ENCODE measurements around the gene MAP2K2.

- TF ChIP-seq CTCF (IDR thresholded peaks at IDR 0.05; ENCODE audit: poor library complexity, severe bottlenecking), result no peak
- no peak for TF ChIP-seq EP300 (conservative IDR thresholded peaks at IDR 0.05; ENCODE audit: poor library complexity, severe bottlenecking)
- TF ChIP-seq REST (IDR thresholded peaks at IDR 0.05; ENCODE audit: borderline replicate concordance), result no peak
- no peak for TF ChIP-seq EZH2 (IDR thresholded peaks at IDR 0.05; ENCODE audit: borderline replicate concordance, insufficient read depth, low read length, poor library complexity, severe bottlenecking)
- no peak for TF ChIP-seq TAF1 (IDR thresholded peaks at IDR 0.05; ENCODE audit: low read depth)
- no peak for TF ChIP-seq RAD21 (conservative IDR thresholded peaks at IDR 0.05)
Measured at GRCh38 chr19:4114181-4114580, 9.7 kb downstream of the MAP2K2 start.

All from neural cell (in vitro differentiated cells).